ENCODE results near the gene AP5Z1. TPM values are rescaled to one million over a fixed set of nuclear protein-coding genes. Genes with fewer than 3 reads are reported as not detected.
A peak's percentile ranks its signal among the peaks of the same experiment; 100 is the strongest.

Gene AP5Z1
- total RNA-seq, 1 donor from 2014 or later, result 111 TPM

DNA sequence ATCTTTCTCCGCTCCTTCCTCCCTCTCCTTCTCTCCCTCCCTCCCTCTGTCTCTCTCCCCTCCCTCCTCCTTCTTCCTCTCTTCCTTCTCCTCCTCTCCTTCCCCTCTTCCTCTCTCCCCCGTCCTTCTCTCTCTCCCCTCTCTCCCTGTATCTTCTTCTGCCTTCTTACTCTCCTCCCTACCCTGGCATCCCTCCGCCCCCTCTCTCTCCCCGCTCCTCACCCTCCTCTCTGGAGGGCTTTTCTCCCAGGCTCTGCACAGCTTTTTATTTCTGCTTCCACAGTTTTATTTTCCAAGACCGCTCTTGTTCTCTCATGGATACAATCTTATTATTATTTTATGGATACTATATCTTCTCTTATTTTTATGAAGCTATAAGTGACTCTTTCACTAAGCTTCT, 32.6 kb downstream of the AP5Z1 start:
- intact Hi-C loops (cut with micrococcal nuclease), result no loop called here
- H3K27ac Mint-ChIP-seq, result no peak overlapping the region
- POLR2A ChIA-PET, result no interaction called here

GRCh38 chr7:4808565-4808964, 33.1 kb downstream of the AP5Z1 start:
- CTCF ChIA-PET, result interaction anchor here (1.0 kb wide), 1 partner anchor 16 kb away, joined by 3 read pairs; no protein-coding TSS in a partner anchor

More for the DNA sequence above, 32.6 kb downstream of the AP5Z1 start:
- H3K4me1 Mint-ChIP-seq, result peaks cover 11% of the 10 kb centered on the region
- H3K36me3 Mint-ChIP-seq (ENCODE audit: low read depth), result no peaks in the 10 kb centered on the region
- CTCF ChIA-PET, result interaction anchor here (1.0 kb wide), 1 partner anchor 16 kb away, joined by 3 read pairs; no protein-coding TSS in a partner anchor
- DNase-seq, result no peak
- no peaks in the 10 kb centered on the region for H3K9me3 Mint-ChIP-seq
- TF ChIP-seq CTCF (IDR thresholded peaks at IDR 0.05), result no peak
- no peak overlapping the region for H3K4me3 Mint-ChIP-seq
- peaks cover 9% of the 10 kb centered on the region for H3K27me3 Mint-ChIP-seq
- ATAC-seq (ENCODE audit: low read depth), result no peak

DNA sequence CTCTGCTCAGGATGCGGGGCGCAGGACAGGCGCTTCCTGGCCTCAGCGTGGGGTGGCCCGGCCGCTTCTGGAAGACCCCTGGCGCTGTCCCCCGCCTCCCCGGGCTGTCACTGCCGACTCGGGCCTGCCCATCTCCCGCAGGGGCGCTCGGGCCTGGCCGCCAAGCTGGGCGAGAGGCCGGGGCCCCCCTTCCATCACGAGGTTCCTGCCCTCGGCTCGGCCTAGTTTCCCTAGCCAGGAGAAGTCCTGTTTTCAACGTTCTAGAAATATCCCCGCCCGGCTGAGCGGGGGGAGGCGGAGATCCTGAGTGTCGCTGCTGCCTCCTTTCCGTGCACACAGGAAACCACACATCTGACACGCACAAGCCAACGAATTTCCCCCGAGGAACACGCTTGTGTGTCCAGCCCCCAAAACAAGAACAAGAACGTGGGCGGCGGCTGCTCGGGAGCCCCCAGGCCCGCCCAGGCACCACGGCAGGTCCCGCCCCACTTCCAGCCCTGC, 33.7 kb downstream of the AP5Z1 start:
- peak; percentile 61 for ATAC-seq (ENCODE audit: low read depth)
- H3K36me3 Mint-ChIP-seq (ENCODE audit: low read depth), result no peaks in the 10 kb centered on the region
- no peak overlapping the region for H3K27ac Mint-ChIP-seq
- no peak for TF ChIP-seq CTCF (IDR thresholded peaks at IDR 0.05)
- peak overlapping the region; percentile 78 for H3K4me3 Mint-ChIP-seq
- peaks cover 11% of the 10 kb centered on the region for H3K4me1 Mint-ChIP-seq
- CTCF ChIA-PET, result interaction anchor here (1.0 to 1.2 kb wide), 2 partner anchors 10 to 165 kb away, joined by 3 to 4 read pairs; no protein-coding TSS in a partner anchor
- peaks cover 19% of the 10 kb centered on the region for H3K27me3 Mint-ChIP-seq
- POLR2A ChIA-PET, result interaction anchor here (1.2 kb wide), 1 partner anchor 16 kb away, joined by 3 read pairs; no protein-coding TSS in a partner anchor
- no peaks in the 10 kb centered on the region for H3K9me3 Mint-ChIP-seq
- intact Hi-C loops (cut with micrococcal nuclease), result no loop called here
- DNase-seq, result no peak

More at GRCh38 chr7:4808565-4808964, 33.1 kb downstream of the AP5Z1 start:
- POLR2A ChIA-PET, result interaction anchor here (1.2 kb wide), 1 partner anchor 15 kb away, joined by 3 read pairs; no protein-coding TSS in a partner anchor
- Mint-ChIP-seq H3K9me3 (no peaks in the 10 kb centered on the region), H3K36me3 (ENCODE audit: low read depth) (no peaks in the 10 kb centered on the region), H3K4me3 (no peak overlapping the region), H3K27ac (no peak overlapping the region), H3K27me3 (peaks cover 14% of the 10 kb centered on the region), H3K4me1 (peaks cover 11% of the 10 kb centered on the region)
- TF ChIP-seq CTCF (IDR thresholded peaks at IDR 0.05), result no peak
- ATAC-seq (ENCODE audit: low read depth) (no peak), DNase-seq (no peak)
- intact Hi-C loops (cut with micrococcal nuclease), result no loop called here

GRCh38 chr7:4809666-4810065, 34.2 kb downstream of the AP5Z1 start:
- peaks cover 11% of the 10 kb centered on the region for H3K4me1 Mint-ChIP-seq
- intact Hi-C loops (cut with micrococcal nuclease), result no loop called here
- H3K27me3 Mint-ChIP-seq, result peaks cover 24% of the 10 kb centered on the region
- ATAC-seq (ENCODE audit: low read depth) (peak; percentile 23), DNase-seq (no peak)
- TF ChIP-seq CTCF (IDR thresholded peaks at IDR 0.05), result no peak
- H3K9me3 Mint-ChIP-seq, result no peaks in the 10 kb centered on the region
- no peaks in the 10 kb centered on the region for H3K36me3 Mint-ChIP-seq (ENCODE audit: low read depth)
- peak overlapping the region; percentile 68 for H3K4me3 Mint-ChIP-seq
- H3K27ac Mint-ChIP-seq, result no peak overlapping the region
- ChIA-PET POLR2A (interaction anchor here (0.5 to 1.2 kb wide), 2 partner anchors 16 to 1705 kb away, joined by 3 read pairs; no protein-coding TSS in a partner anchor), CTCF (interaction anchor here (1.0 to 1.2 kb wide), 2 partner anchors 11 to 164 kb away, joined by 3 to 4 read pairs; no protein-coding TSS in a partner anchor)

DNA sequence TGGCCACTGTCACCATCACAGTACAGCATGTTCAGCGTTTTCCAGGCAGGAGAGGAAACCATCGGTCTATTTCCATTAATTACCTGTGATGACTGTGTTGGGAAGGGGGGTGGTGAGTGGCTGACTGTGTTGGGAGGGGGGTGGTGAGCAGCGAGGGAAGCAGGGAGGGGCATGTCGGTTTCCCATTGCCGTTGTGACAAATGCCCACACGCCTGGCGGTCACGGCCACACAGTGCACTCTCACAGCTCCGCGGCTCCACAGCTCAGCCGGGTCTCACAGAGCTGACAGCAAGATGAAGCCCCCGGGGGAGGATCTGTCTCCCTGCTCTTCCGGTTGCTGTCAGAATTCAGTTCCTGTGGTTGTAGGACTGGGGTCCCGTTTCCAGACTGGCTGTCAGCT, 39.0 kb downstream of the AP5Z1 start:
- intact Hi-C loops (cut with micrococcal nuclease), result no loop called here
- Mint-ChIP-seq H3K4me1 (peaks cover 8% of the 10 kb centered on the region), H3K9me3 (no peaks in the 10 kb centered on the region), H3K27me3 (peaks cover 24% of the 10 kb centered on the region), H3K4me3 (no peak overlapping the region), H3K27ac (no peak overlapping the region), H3K36me3 (ENCODE audit: low read depth) (no peaks in the 10 kb centered on the region)
- DNase-seq (no peak), ATAC-seq (ENCODE audit: low read depth) (no peak)
- CTCF ChIA-PET, result interaction anchor here (0.7 kb wide), 1 partner anchor 23 kb away, joined by 3 read pairs; no protein-coding TSS in a partner anchor
- TF ChIP-seq CTCF (IDR thresholded peaks at IDR 0.05), result no peak
- POLR2A ChIA-PET, result interaction anchor here (0.5 to 0.8 kb wide), 2 partner anchors 39 to 90 kb away, joined by 3 to 4 read pairs; partner anchors contain the start of gene AP5Z1

Data from activated B cell treated with CpG ODN at 0.5 μM for 24 hours (primary cell).